Endothelial cell of umbilical vein (primary cell): ENCODE data around the gene UCKL1. TPM values are rescaled to one million over a fixed set of nuclear protein-coding genes. Genes with fewer than 3 reads are reported as not detected.

Experiments
- BruUV-seq: library from RNA; stranded (reverse); fragments of 400-500 nt; replicated peaks from 2 replicates; lab custom pipeline; 2021; lab: Mats Ljungman, UMichigan
- CTCF ChIA-PET: fragments of 300-600, 350-600 bp; sonication (Branson Sonifier 250); formaldehyde crosslinking; loops from one replicate; lab custom pipeline; 2021; ENCODE audit warnings: antibody characterized with exemption, inconsistent platforms; lab: Charles Lee
- POLR2A ChIA-PET: fragments of 300-600, 350-600 bp; sonication (Branson Sonifier 250); formaldehyde crosslinking; loops from one replicate; lab custom pipeline; 2021; ENCODE audit warnings: antibody characterized with exemption, inconsistent platforms; lab: Charles Lee
- DNase-seq: peaks from one replicate; pipeline ENCODE4 v3.0.0-alpha.2; 2011; ENCODE audit warnings: low read depth, low spot score
- FAIRE-seq: peaks from 2 replicates; lab custom pipeline; 2011; peaks lifted over from hg19 to GRCh38; lab: Jason Lieb, UNC
- H2AFZ ChIP-seq: 2 replicates; pipeline ENCODE4 v1.6.0; 2012; ENCODE audit warnings: low read depth, low read length, control low read depth, inconsistent platforms
- H3K27ac ChIP-seq: 2 replicates; pipeline ENCODE4 v1.5.1; 2011; ENCODE audit warnings: low read depth, mild to moderate bottlenecking, control low read depth, low read length, moderate library complexity; ENCODE audit not compliant: insufficient read depth
- H3K27me3 ChIP-seq, 2 experiments: 2 replicates each; pipeline versions ENCODE4 v1.6.0 to v1.6.1; 2011; ENCODE audit warnings: low read length in 2 of 2, mixed read lengths in 1 of 2; ENCODE audit not compliant: control insufficient read depth in 2 of 2, insufficient read depth in 2 of 2
- H3K36me3 ChIP-seq, 2 experiments: 2 replicates in 1 of 2; 3 replicates in 1 of 2; pipeline ENCODE4 v1.5.1; 2011; ENCODE audit warnings: low read length in 2 of 2, mild to moderate bottlenecking in 1 of 2, moderate library complexity in 1 of 2; ENCODE audit not compliant: control insufficient read depth in 2 of 2, insufficient read depth in 2 of 2; ENCODE audit errors: extremely low read depth in 1 of 2
- H3K4me1 ChIP-seq: 3 replicates; pipeline ENCODE4 v1.5.1; 2011; ENCODE audit warnings: mild to moderate bottlenecking, low read length; ENCODE audit not compliant: control insufficient read depth, insufficient read depth; ENCODE audit errors: extremely low read depth
- H3K4me2 ChIP-seq: 2 replicates; pipeline ENCODE4 v1.6.1; 2011; ENCODE audit warnings: low read length, control low read depth, mixed read lengths; ENCODE audit not compliant: insufficient read depth
- H3K4me3 ChIP-seq, 3 experiments: fragments of 200-600 bp in 1 of 3; sonication (generic), shearing (Covaris generic) in 1 of 3; replicated peaks in 1 of 3; 2 replicates each; pipeline ENCODE4 v1.5.1; 2011 to 2016; ENCODE audit warnings: control low read depth in 3 of 3, low read length in 3 of 3, mild to moderate bottlenecking in 2 of 3, inconsistent platforms in 1 of 3, low read depth in 1 of 3, moderate library complexity in 1 of 3; ENCODE audit not compliant: insufficient read depth in 1 of 3
- H3K79me2 ChIP-seq: 2 replicates; pipeline ENCODE4 v1.6.0; 2012; ENCODE audit warnings: low read length, inconsistent platforms; ENCODE audit not compliant: control insufficient read depth, insufficient read depth
- H3K9ac ChIP-seq: replicated peaks from 2 replicates; pipeline ENCODE3; 2011; ENCODE audit warnings: low read length, control low read depth; ENCODE audit not compliant: insufficient read depth; ENCODE audit errors: extremely low read depth
- H3K9me1 ChIP-seq: replicated peaks from 3 replicates; pipeline ENCODE4 v1.6.0; 2011; ENCODE audit warnings: mild to moderate bottlenecking, low read length; ENCODE audit not compliant: control insufficient read depth, insufficient read depth; ENCODE audit errors: extremely low read depth
- H3K9me3 ChIP-seq: replicated peaks from 2 replicates; pipeline ENCODE4 v1.5.1; 2012; ENCODE audit warnings: low read length, inconsistent platforms; ENCODE audit not compliant: control insufficient read depth, insufficient read depth
- H4K20me1 ChIP-seq: replicated peaks from 2 replicates; pipeline ENCODE3; 2011; ENCODE audit warnings: mild to moderate bottlenecking, low read length; ENCODE audit not compliant: control insufficient read depth, insufficient read depth; ENCODE audit errors: extremely low read depth
- EZH2 ChIP-seq: IDR thresholded peaks from 2 replicates; pipeline ENCODE4 v1.6.1; 2012; ENCODE audit warnings: borderline replicate concordance, low read depth, mild to moderate bottlenecking, moderate library complexity, low read length, inconsistent platforms; ENCODE audit not compliant: severe bottlenecking
- FOS ChIP-seq: IDR thresholded peaks from 2 replicates; pipeline ENCODE4 v1.6.1; 2011; ENCODE audit warnings: mild to moderate bottlenecking, low read length, moderate library complexity, borderline replicate concordance; ENCODE audit not compliant: insufficient read depth
- GATA2 ChIP-seq: IDR thresholded peaks from 2 replicates; pipeline ENCODE4 v1.7.0; 2011; ENCODE audit warnings: low read depth, mild to moderate bottlenecking, moderate library complexity, mixed read lengths, low read length; ENCODE audit not compliant: insufficient read length, insufficient read depth
- JUN ChIP-seq: IDR thresholded peaks from 2 replicates; pipeline ENCODE4 v1.6.1; 2011; ENCODE audit warnings: borderline replicate concordance, low read depth; ENCODE audit not compliant: insufficient read length, insufficient read depth
- MAX ChIP-seq: IDR thresholded peaks from 2 replicates; pipeline ENCODE4 v1.6.1; 2011; ENCODE audit not compliant: insufficient read depth, insufficient read length
- MYC ChIP-seq: IDR thresholded peaks from one replicate; pipeline ENCODE4 v1.6.1; 2011; ENCODE audit warnings: mild to moderate bottlenecking, low read depth, low read length
- POLR2A ChIP-seq: IDR thresholded peaks from 2 replicates; pipeline ENCODE4 v1.6.1; 2012; ENCODE audit warnings: low read depth, mild to moderate bottlenecking, control low read depth, low read length
- POLR2AphosphoS5 ChIP-seq: IDR thresholded peaks from 2 replicates; pipeline ENCODE4 v1.6.1; 2012; ENCODE audit warnings: low read depth, mild to moderate bottlenecking, control low read depth, low read length, moderate library complexity; ENCODE audit not compliant: insufficient read depth
- dilution Hi-C: fragments of 300-500 bp; cut with MboI; formaldehyde crosslinking; loops from one replicate; pipeline ENCODE4 v1.15.0; 2019; ENCODE audit warnings: low sequenced_read_pairs; ENCODE audit not compliant: extremely low pct_ligation_motif_present
- intact Hi-C: fragments of 100-400 bp; cut with micrococcal nuclease; formaldehyde crosslinking; loops from one replicate; pipeline ENCODE4 v1.10.0; 2022
- polyA plus RNA-seq, 4 experiments: library from polyadenylated mRNA; depleted of rRNA in 3 of 4; stranded (reverse) in 3 of 4; unstranded in 1 of 4; fragments of >200 nt; gene quantifications; 2 replicates each; pipeline versions ENCODE4 v1.2.1 to v1.2.3, GENCODE V29; 2011 to 2012; ENCODE audit warnings: missing spikeins in 1 of 4
- total RNA-seq: library from RNA; stranded (reverse); gene quantifications from 2 replicates; pipeline ENCODE4 v1.2.3, GENCODE V29; 2021
- TF ChIP-seq, protein P1 (sequence below), 2 donors: IDR thresholded peaks; 1 replicate in 1 of 2; 2 replicates in 1 of 2; pipeline ENCODE4 v1.5.1; 2011; ENCODE audit warnings: low read length in 2 of 2, mild to moderate bottlenecking in 2 of 2, moderate library complexity in 2 of 2, control low read depth in 1 of 2, inconsistent platforms in 1 of 2, low read depth in 1 of 2; ENCODE audit not compliant: insufficient read depth in 1 of 2; ENCODE audit errors: extremely low read depth in 1 of 2

The UCKL1 gene
- total and polyA plus RNA-seq, 2 donors (not counting 3 experiments of a cell fraction or from before 2014, with no cell fraction given), result 51.1 to 78.8 TPM

- H3K9ac ChIP-seq, result no peak overlapping the region
- FAIRE-seq, result no peak
- BruUV-seq, result no TSS peak
- H3K4me1 ChIP-seq, result peaks cover 2% of the 10 kb centered on the region
- peaks cover 11 to 52% of the 10 kb centered on the region in 2 experiments for H3K36me3 ChIP-seq
- no peaks in the 10 kb centered on the region for H3K79me2 ChIP-seq
- H3K4me3 ChIP-seq, result no peak overlapping the region
- no peaks in the 10 kb centered on the region for H3K27me3 ChIP-seq
- ChIA-PET CTCF (no interaction called here), POLR2A (no interaction called here)
- H3K4me2 ChIP-seq, result no peak overlapping the region
- H3K9me3 ChIP-seq, result no peaks in the 10 kb centered on the region
- no peaks in the 10 kb centered on the region for H4K20me1 ChIP-seq
- no peaks in the 10 kb centered on the region for H3K9me1 ChIP-seq
- no peak overlapping the region for H2AFZ ChIP-seq
- intact Hi-C loops, result no loop called here
- no peak for DNase-seq
- H3K27ac ChIP-seq, result no peak overlapping the region
- TF ChIP-seq EZH2 (no peak), POLR2A (no peak), JUN (no peak), POLR2AphosphoS5 (no peak), GATA2 (no peak), FOS (no peak), MYC (no peak), MAX (no peak)
- TF ChIP-seq, protein P1, sequence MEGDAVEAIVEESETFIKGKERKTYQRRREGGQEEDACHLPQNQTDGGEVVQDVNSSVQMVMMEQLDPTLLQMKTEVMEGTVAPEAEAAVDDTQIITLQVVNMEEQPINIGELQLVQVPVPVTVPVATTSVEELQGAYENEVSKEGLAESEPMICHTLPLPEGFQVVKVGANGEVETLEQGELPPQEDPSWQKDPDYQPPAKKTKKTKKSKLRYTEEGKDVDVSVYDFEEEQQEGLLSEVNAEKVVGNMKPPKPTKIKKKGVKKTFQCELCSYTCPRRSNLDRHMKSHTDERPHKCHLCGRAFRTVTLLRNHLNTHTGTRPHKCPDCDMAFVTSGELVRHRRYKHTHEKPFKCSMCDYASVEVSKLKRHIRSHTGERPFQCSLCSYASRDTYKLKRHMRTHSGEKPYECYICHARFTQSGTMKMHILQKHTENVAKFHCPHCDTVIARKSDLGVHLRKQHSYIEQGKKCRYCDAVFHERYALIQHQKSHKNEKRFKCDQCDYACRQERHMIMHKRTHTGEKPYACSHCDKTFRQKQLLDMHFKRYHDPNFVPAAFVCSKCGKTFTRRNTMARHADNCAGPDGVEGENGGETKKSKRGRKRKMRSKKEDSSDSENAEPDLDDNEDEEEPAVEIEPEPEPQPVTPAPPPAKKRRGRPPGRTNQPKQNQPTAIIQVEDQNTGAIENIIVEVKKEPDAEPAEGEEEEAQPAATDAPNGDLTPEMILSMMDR (IDR thresholded peaks at IDR 0.05; ENCODE audit: extremely low read depth in 1 of 2, insufficient read depth in 1 of 2, low read depth in 1 of 2, low read length in 2 of 2), result no peak
- dilution Hi-C loops, result no loop called here
Measured at GRCh38 chr20:64005394-64005793, 49.2 kb upstream of the UCKL1 start.
